HCT116 (cell line): ENCODE results near the gene MAP2K2. TPM values are rescaled to one million over a fixed set of nuclear protein-coding genes. Genes with fewer than 3 reads are reported as not detected.

ENCODE experiments used
- ATAC-seq: fragments of 200-7000 bp; cut with Tn5 transposase; 2 replicates; pipeline ENCODE4 v1.9.1; 2020; ENCODE audit warnings: mild to moderate bottlenecking, moderate library complexity
- BruUV-seq: library from RNA; stranded (reverse); fragments of 400-500 nt; replicated peaks from 2 replicates; lab custom pipeline; 2021; lab: Mats Ljungman, UMichigan
- CTCF ChIA-PET: fragments of 300-600 bp; sonication (Branson Sonifier 250); formaldehyde crosslinking; loops from one replicate; lab custom pipeline; 2021; ENCODE audit warnings: antibody characterized with exemption; lab: Charles Lee
- POLR2A ChIA-PET: fragments of 300-600, 350-600 bp; sonication (Branson Sonifier 250); formaldehyde crosslinking; loops from one replicate; lab custom pipeline; 2021; ENCODE audit warnings: antibody characterized with exemption; lab: Charles Lee
- RAD21 ChIA-PET, 2 experiments: fragments of 300-600 bp; sonication (Branson Sonifier 250); formaldehyde crosslinking; loops; one replicate each; lab custom pipeline; 2023; ENCODE audit warnings: low total read pairs in 2 of 2; ENCODE audit not compliant: uncharacterized antibody in 2 of 2, unreplicated experiment in 2 of 2, low non-redundant PET in 1 of 2; lab: Charles Lee
- DNase-seq: peaks from one replicate; pipeline ENCODE4 v3.0.0-alpha.2; 2010; ENCODE audit warnings: low read depth, low spot score
- H2AFZ ChIP-seq: fragments of 200-600 bp; shearing (Covaris generic), sonication (generic); 2 replicates; pipeline ENCODE4 v1.6.1; 2017; ENCODE audit warnings: low read depth, mixed run types, mixed read lengths, antibody characterized with exemption, low read length; ENCODE audit not compliant: poor library complexity, severe bottlenecking
- H3K27ac ChIP-seq: 2 replicates; pipeline ENCODE4 v1.5.1; 2012; ENCODE audit warnings: low read depth, low read length
- H3K27me3 ChIP-seq: fragments of 200-600 bp; sonication (generic); 2 replicates; pipeline ENCODE4 v1.6.1; 2016; ENCODE audit warnings: mixed run types, low read length, mixed read lengths; ENCODE audit not compliant: insufficient read depth
- H3K36me3 ChIP-seq, 2 experiments: fragments of 200-500 bp in 1 of 2; fragments of 200-600 bp in 1 of 2; sonication (Bioruptor generic) in 1 of 2; sonication (generic) in 1 of 2; 2 replicates each; pipeline versions ENCODE4 v1.5.1 to v1.6.1; 2014 to 2016; ENCODE audit warnings: low read length in 2 of 2, inconsistent platforms in 1 of 2, mixed read lengths in 1 of 2, mixed run types in 1 of 2; ENCODE audit not compliant: insufficient read depth in 2 of 2, control insufficient read depth in 1 of 2
- H3K4me1 ChIP-seq, 2 experiments: fragments of 200-600 bp in 1 of 2; sonication (generic) in 1 of 2; 2 replicates each; pipeline versions ENCODE4 v1.5.1 to v1.6.1; 2012 to 2017; ENCODE audit warnings: low read length in 2 of 2, inconsistent platforms in 1 of 2, mild to moderate bottlenecking in 1 of 2, mixed read lengths in 1 of 2, mixed run types in 1 of 2, moderate library complexity in 1 of 2; ENCODE audit not compliant: insufficient read depth in 2 of 2, control insufficient read depth in 1 of 2
- H3K4me2 ChIP-seq: fragments of 200-600 bp; sonication (generic); 2 replicates; pipeline ENCODE4 v1.6.1; 2017; ENCODE audit warnings: mixed run types, low read length, mixed read lengths
- H3K4me3 ChIP-seq, 2 experiments: fragments of 200-600 bp in 1 of 2; sonication (generic) in 1 of 2; replicated peaks in 1 of 2; 2 replicates each; pipeline ENCODE4 v1.5.1; 2011 to 2016; ENCODE audit warnings: low read length in 2 of 2, control low read depth in 1 of 2, low read depth in 1 of 2, mild to moderate bottlenecking in 1 of 2, mixed read lengths in 1 of 2, mixed run types in 1 of 2
- H3K79me2 ChIP-seq: fragments of 200-600 bp; sonication (generic); 2 replicates; pipeline ENCODE4 v1.6.1; 2017; ENCODE audit warnings: mild to moderate bottlenecking, mixed run types, low read length, moderate library complexity, mixed read lengths; ENCODE audit not compliant: insufficient read depth
- H3K9ac ChIP-seq: fragments of 200-600 bp; sonication (generic); 2 replicates; pipeline ENCODE4 v1.6.1; 2016; ENCODE audit warnings: low read length, mixed read lengths
- H3K9me2 ChIP-seq: fragments of 200-600 bp; sonication (generic), shearing (Covaris generic); 2 replicates; pipeline ENCODE4 v1.6.1; 2017; ENCODE audit warnings: mixed run types, mild to moderate bottlenecking, moderate library complexity; ENCODE audit not compliant: insufficient read depth
- H3K9me3 ChIP-seq, 2 experiments: fragments of 200-500 bp in 1 of 2; fragments of 200-600 bp in 1 of 2; sonication (Bioruptor generic) in 1 of 2; sonication (generic) in 1 of 2; 2 replicates each; pipeline ENCODE4 v1.6.1; 2014 to 2017; ENCODE audit warnings: low read length in 2 of 2, mixed read lengths in 2 of 2, inconsistent platforms in 1 of 2, low read depth in 1 of 2, mild to moderate bottlenecking in 1 of 2, mixed run types in 1 of 2, moderate library complexity in 1 of 2; ENCODE audit not compliant: control insufficient read depth in 1 of 2, insufficient read depth in 1 of 2
- H4K20me1 ChIP-seq: fragments of 200-600 bp; sonication (generic), shearing (Covaris generic); 2 replicates; pipeline ENCODE4 v1.6.1; 2017; ENCODE audit warnings: mixed run types, mild to moderate bottlenecking, moderate library complexity; ENCODE audit not compliant: insufficient read depth
- CEBPB ChIP-seq: IDR thresholded peaks from 2 replicates; pipeline ENCODE4 v1.6.1; 2012; ENCODE audit warnings: low read depth
- EGR1 ChIP-seq: IDR thresholded peaks from 2 replicates; pipeline ENCODE4 v1.6.1; 2012; ENCODE audit warnings: low read depth
- ELF1 ChIP-seq: IDR thresholded peaks from 2 replicates; pipeline ENCODE4 v1.6.1; 2012; ENCODE audit warnings: low read depth, borderline replicate concordance
- EZH2 ChIP-seq: fragments of 200-600 bp; sonication (generic); IDR thresholded peaks from 2 replicates; pipeline ENCODE4 v1.6.1; 2017; ENCODE audit warnings: antibody characterized with exemption, mixed run types
- EZH2phosphoT487 ChIP-seq: fragments of 200-600 bp; IDR thresholded peaks from 2 replicates; pipeline ENCODE4 v1.6.1; 2018; ENCODE audit warnings: antibody characterized with exemption, borderline replicate concordance
- FOSL1 ChIP-seq: IDR thresholded peaks from 2 replicates; pipeline ENCODE4 v1.6.1; 2012; ENCODE audit warnings: low read depth
- POLR2A ChIP-seq: IDR thresholded peaks from 2 replicates; pipeline ENCODE4 v1.7.0; 2011; ENCODE audit warnings: borderline replicate concordance; ENCODE audit not compliant: insufficient read depth, insufficient read length; ENCODE audit errors: extremely low read depth
- POLR2AphosphoS5 ChIP-seq: IDR thresholded peaks from 2 replicates; pipeline ENCODE4 v1.6.1; 2011; ENCODE audit warnings: mild to moderate bottlenecking, low read depth, low read length, moderate library complexity
- RAD21 ChIP-seq: IDR thresholded peaks from 2 replicates; pipeline ENCODE4 v1.6.1; 2012; ENCODE audit warnings: low read depth, mild to moderate bottlenecking
- SIN3A ChIP-seq: IDR thresholded peaks from 2 replicates; pipeline ENCODE4 v1.6.1; 2012; ENCODE audit warnings: low read depth
- SRF ChIP-seq: IDR thresholded peaks from 2 replicates; pipeline ENCODE4 v1.6.1; 2012; ENCODE audit warnings: low read depth
- YY1 ChIP-seq: IDR thresholded peaks from 2 replicates; pipeline ENCODE4 v1.6.1; 2011; ENCODE audit warnings: low read length, low read depth, moderate library complexity, mild to moderate bottlenecking; ENCODE audit not compliant: insufficient replicate concordance; ENCODE audit errors: extremely low read depth
- ZBTB33 ChIP-seq: IDR thresholded peaks from 2 replicates; pipeline ENCODE4 v1.6.1; 2011; ENCODE audit warnings: mild to moderate bottlenecking, low read length, moderate library complexity; ENCODE audit not compliant: insufficient replicate concordance; ENCODE audit errors: extremely low read depth
- intact Hi-C: fragments of 100-400 bp; cut with micrococcal nuclease; formaldehyde crosslinking; loops from 2 replicates; pipeline ENCODE4 v1.10.0; 2022
- total RNA-seq: library from RNA; stranded (reverse); gene quantifications from one replicate; pipeline ENCODE4 v1.2.1, GENCODE V29; 2021; ENCODE audit not compliant: unreplicated experiment

MAP2K2 gene
- total RNA-seq, 1 experiment from 2014 or later: 186 TPM

- TF ChIP-seq CEBPB: no peak
- no peak for TF ChIP-seq EZH2phosphoT487
Observed at GRCh38 chr19:4093643-4094175, 30.2 kb downstream of the MAP2K2 start (continued).

DNA sequence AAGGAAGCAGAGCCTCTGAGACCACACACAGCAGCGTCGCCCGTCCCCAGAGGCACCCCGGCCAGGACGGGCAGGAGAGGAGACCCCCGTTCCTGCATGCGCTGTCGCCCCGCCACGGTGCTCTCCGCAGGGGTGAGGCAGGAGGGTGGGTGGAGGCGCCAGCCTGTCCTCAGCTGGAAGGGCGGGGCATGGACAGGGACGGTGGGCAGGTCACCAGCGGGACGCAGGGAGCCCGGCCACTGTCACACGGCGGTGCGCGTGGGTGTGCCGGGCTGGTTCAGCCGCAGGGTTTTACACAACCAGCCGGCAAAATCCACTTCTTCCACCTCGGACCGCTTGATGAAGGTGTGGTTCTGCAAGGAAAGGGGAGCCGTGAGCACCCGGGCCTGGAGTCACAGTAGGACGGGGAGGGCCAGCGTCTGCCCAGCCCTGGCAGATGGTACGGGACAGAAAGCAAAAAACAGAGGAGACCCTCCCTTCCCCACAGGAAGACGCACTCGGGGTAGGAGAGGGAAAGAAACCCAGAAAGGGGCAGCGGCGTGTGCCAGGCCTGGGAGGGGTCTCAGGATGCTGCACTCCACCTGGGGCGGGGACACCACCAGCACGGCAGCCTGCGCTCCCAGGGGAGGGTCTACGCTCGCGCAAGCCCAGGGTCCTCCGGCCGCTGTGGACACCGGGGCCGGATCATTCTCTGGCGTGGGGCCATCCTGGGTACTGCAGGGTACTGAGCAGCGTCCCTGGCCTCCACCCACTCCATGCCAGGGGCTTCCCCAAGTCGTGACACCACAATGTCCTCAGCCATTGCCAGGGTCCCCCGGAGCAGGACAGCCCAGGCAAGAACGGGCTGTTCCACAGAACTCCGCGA lies 33.3 kb downstream of the MAP2K2 start:
- POLR2A ChIA-PET: no interaction called here

GRCh38 chr19:4089946-4090345 lies 34.0 kb downstream of the MAP2K2 start:
- DNase-seq (no peak), ATAC-seq (no peak)
- no peak overlapping the region for H3K27ac ChIP-seq
- intact Hi-C loops: no loop called here
- H2AFZ ChIP-seq: no peak overlapping the region
- no peaks in the 10 kb centered on the region for H3K9me3 ChIP-seq
- no peak overlapping the region for H3K4me3 ChIP-seq
- RAD21 ChIA-PET: no interaction called here
- H4K20me1 ChIP-seq: no peaks in the 10 kb centered on the region
- CTCF ChIA-PET: no interaction called here
- no peaks in the 10 kb centered on the region for H3K27me3 ChIP-seq
- H3K79me2 ChIP-seq: no peaks in the 10 kb centered on the region
- no peak overlapping the region for H3K4me2 ChIP-seq
- H3K9ac ChIP-seq: no peak overlapping the region
- POLR2A ChIA-PET: no interaction called here
- TF ChIP-seq EZH2 (no peak), SIN3A (no peak), RAD21 (no peak), POLR2AphosphoS5 (no peak), POLR2A (no peak), ELF1 (no peak), ZBTB33 (no peak), YY1 (no peak), FOSL1 (no peak)
- H3K4me1 ChIP-seq: peaks cover 0 to 8% of the 10 kb centered on the region in 2 experiments; a peak in 2 of 4 replicates
- no TSS peak for BruUV-seq
- no peaks in the 10 kb centered on the region; a peak in 1 of 4 replicates for H3K36me3 ChIP-seq
- H3K9me2 ChIP-seq: no peaks in the 10 kb centered on the region

More for the DNA sequence above, 33.3 kb downstream of the MAP2K2 start:
- DNase-seq: no peak
- TF ChIP-seq SIN3A (no peak), EGR1 (no peak), SRF (no peak)
- ChIA-PET RAD21 (no interaction called here), CTCF (no interaction called here)
- BruUV-seq: no TSS peak
- intact Hi-C loops: no loop called here
- Histone ChIP-seq H4K20me1 (no peaks in the 10 kb centered on the region), H3K9me3 (no peaks in the 10 kb centered on the region), H3K4me3 (no peak overlapping the region), H3K9ac (no peak overlapping the region), H3K4me2 (no peak overlapping the region), H3K4me1 (peaks cover 0 to 8% of the 10 kb centered on the region in 2 experiments; a peak in 2 of 4 replicates), H3K9me2 (no peaks in the 10 kb centered on the region), H3K36me3 (no peaks in the 10 kb centered on the region; a peak in 1 of 4 replicates), H3K27me3 (no peaks in the 10 kb centered on the region), H3K27ac (no peak overlapping the region), H2AFZ (no peak overlapping the region), H3K79me2 (no peaks in the 10 kb centered on the region)
- no peak for ATAC-seq
